ENCODE results near the gene POLH.
"Not testable (repeated sequence)": the region's sequence is repeated elsewhere in the genome, so short reads cannot be mapped to it uniquely, and the experiment has no call there.

The POLH gene

GRCh38 chr6:43575772-43576551, at the start of gene POLH, which contains the start of gene XPO5:
Gene POLH (plus strand): TSS chr6:43576185. CDS start chr6:43582320, 6,135 bp downstream.
Gene XPO5 (minus strand): TSS chr6:43576038. CDS start chr6:43575864, 174 bp downstream.
- peak; percentile 89 to 92 for DNase-seq

GRCh38 chr6:43532201-43532600, 43.8 kb upstream of the POLH start:
- DNase-seq, result no peak

GRCh38 chr6:43538986-43539385, 37.0 kb upstream of the POLH start:
- not testable (repeated sequence) for DNase-seq

- DNase-seq, result not testable (repeated sequence)
These were observed 36.6 kb upstream of the POLH start for GRCh38 chr6:43539409-43539808.

- DNase-seq, result no peak
These were observed 35.5 kb upstream of the POLH start for GRCh38 chr6:43540507-43540906.

GRCh38 chr6:43541774-43542471, 34.1 kb upstream of the POLH start:
- DNase-seq, result no peak

GRCh38 chr6:43544461-43544860, 31.5 kb upstream of the POLH start:
- DNase-seq, result no peak

GRCh38 chr6:43547222-43547621, 28.8 kb upstream of the POLH start:
- DNase-seq, result no peak

- not testable (repeated sequence) for DNase-seq
These were observed 18.4 kb upstream of the POLH start for GRCh38 chr6:43557620-43558019.

GRCh38 chr6:43559328-43559727, 16.7 kb upstream of the POLH start:
- DNase-seq, result no peak

- DNase-seq, result no peak
These were observed 5.0 kb upstream of the POLH start for GRCh38 chr6:43570876-43571441.

GRCh38 chr6:43572015-43572414, 4.0 kb upstream of the POLH start:
- no peak for DNase-seq

GRCh38 chr6:43575105-43575771, 747 bp upstream of the POLH start:
- DNase-seq, result peak in 1 of 2 experiments; percentile 49

- no peak for DNase-seq
These were observed 2.8 kb downstream of the POLH start for GRCh38 chr6:43578748-43579147.

- DNase-seq, result no peak
These were observed 3.2 kb downstream of the POLH start for GRCh38 chr6:43579171-43579570.

GRCh38 chr6:43582911-43583310, 6.9 kb downstream of the POLH start:
- no peak for DNase-seq

- no peak for DNase-seq
These were observed 9.0 kb downstream of the POLH start for GRCh38 chr6:43584892-43585570.

- no peak for DNase-seq
These were observed 12.2 kb downstream of the POLH start for GRCh38 chr6:43588194-43588593.

- not testable (repeated sequence) for DNase-seq
These were observed 13.6 kb downstream of the POLH start for GRCh38 chr6:43589564-43589963.

- no peak for DNase-seq
These were observed 18.0 kb downstream of the POLH start for GRCh38 chr6:43593938-43594337.

GRCh38 chr6:43600595-43600994, 24.6 kb downstream of the POLH start:
- no peak for DNase-seq

GRCh38 chr6:43604174-43604573, 28.2 kb downstream of the POLH start:
- DNase-seq, result no peak

- DNase-seq, result no peak
These were observed 30.0 kb downstream of the POLH start for GRCh38 chr6:43606019-43606418.

Data from NCI-H187 (cell line).